Measurements from ENCODE around the gene RNF166. TPM values are rescaled to one million over a fixed set of nuclear protein-coding genes. Genes with fewer than 3 reads are reported as not detected.

RNF166 gene
- total and polyA plus RNA-seq, 2 of the 13 experiments (the other 11 are each of a cell fraction or from before 2014, with no cell fraction given): 21.4 to 23.0 TPM

DNA sequence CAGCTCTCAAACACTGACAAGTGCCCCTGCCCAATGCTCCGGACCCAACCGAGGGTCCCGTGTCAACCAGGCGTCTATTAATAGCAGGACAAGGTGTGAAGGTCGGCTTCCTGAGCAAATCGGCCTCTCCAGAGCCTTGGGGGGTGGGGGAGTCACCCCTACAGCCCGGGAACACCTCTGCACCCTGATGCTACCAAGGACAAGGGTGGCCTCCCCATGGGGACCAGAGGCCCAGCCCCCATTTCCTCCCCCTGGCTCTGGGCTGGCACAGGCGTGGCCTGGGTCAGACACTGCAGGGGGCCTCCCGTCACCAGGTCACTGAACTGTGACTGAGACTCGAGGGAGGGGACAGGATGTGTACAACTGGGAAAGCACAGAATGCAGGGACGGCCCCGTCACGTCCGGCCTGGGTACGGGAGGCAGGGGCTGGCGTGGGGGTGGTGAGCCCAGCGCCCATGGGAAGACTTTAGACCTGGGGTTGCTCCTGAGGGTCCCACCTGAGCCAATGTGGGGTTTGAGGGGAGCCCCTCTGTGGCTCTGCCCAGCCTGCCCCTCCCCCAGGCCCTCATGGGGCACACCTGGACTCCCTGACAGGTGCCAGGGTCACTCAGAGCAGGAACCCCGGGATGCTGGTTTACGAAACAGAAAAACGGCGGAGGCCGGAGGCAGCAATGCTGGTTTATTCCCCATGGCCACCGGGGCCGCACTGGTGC, 54.8 kb downstream of the RNF166 start (continued):
- TF ChIP-seq, protein P1, sequence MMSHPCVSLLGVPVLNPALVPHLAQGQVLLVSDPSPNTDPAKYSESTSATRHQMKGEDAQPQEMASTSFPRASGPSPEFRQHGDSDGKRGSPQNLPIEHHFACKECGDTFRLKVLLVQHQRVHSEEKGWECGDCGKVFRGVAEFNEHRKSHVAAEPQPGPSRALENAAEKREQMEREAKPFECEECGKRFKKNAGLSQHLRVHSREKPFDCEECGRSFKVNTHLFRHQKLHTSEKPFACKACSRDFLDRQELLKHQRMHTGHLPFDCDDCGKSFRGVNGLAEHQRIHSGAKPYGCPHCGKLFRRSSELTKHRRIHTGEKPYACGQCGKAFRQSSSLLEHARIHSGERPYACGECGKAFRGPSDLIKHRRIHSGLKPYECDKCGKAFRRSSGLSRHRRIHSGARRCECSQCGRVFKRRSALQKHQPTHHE (CRISPR knock-in tag; IDR thresholded peaks at IDR 0.05; ENCODE audit: borderline replicate concordance): no peak; the same call in 1 of the 2 replicates
- TF ChIP-seq NCOA1 (CRISPR knock-in tag; IDR thresholded peaks at IDR 0.05) (peak; percentile 9; the same call in 1 of the 2 replicates), ESRRA (CRISPR knock-in tag; IDR thresholded peaks at IDR 0.05; ENCODE audit: low read depth) (peak; percentile 86), ZNF101 (CRISPR knock-in tag; IDR thresholded peaks at IDR 0.05; ENCODE audit: borderline replicate concordance, low read depth) (no peak), ATAD3A (CRISPR knock-in tag; IDR thresholded peaks at IDR 0.05) (no peak), NCOA2 (CRISPR knock-in tag; IDR thresholded peaks at IDR 0.05) (peak; percentile 87), ZBTB38 (CRISPR knock-in tag; IDR thresholded peaks at IDR 0.05) (peak; percentile 97), SMARCC2 (IDR thresholded peaks at IDR 0.05) (no peak), NFIC (IDR thresholded peaks at IDR 0.05; ENCODE audit: low read length) (no peak; the same call in 1 of the 2 replicates), ZNF550 (CRISPR knock-in tag; IDR thresholded peaks at IDR 0.05; ENCODE audit: borderline replicate concordance) (no peak), SOX13 (IDR thresholded peaks at IDR 0.05) (no peak), SOX13 (CRISPR knock-in tag; conservative IDR thresholded peaks at IDR 0.05 in 1 of 2, IDR thresholded peaks at IDR 0.05 in 1 of 2) (peak in 1 of 2 experiments; percentile 72; a peak in 2 of 4 replicates), GFI1 (CRISPR knock-in tag; IDR thresholded peaks at IDR 0.05; ENCODE audit: borderline replicate concordance) (peak; percentile 78), SRY (CRISPR knock-in tag; IDR thresholded peaks at IDR 0.05) (peak; percentile 42; the same call in 1 of the 2 replicates), SOX6 (IDR thresholded peaks at IDR 0.05) (no peak), SOX6 (CRISPR knock-in tag; IDR thresholded peaks at IDR 0.05) (peak; percentile 74)
- TF ChIP-seq, protein P2, sequence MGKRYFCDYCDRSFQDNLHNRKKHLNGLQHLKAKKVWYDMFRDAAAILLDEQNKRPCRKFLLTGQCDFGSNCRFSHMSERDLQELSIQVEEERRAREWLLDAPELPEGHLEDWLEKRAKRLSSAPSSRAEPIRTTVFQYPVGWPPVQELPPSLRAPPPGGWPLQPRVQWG (CRISPR knock-in tag; IDR thresholded peaks at IDR 0.05; ENCODE audit: borderline replicate concordance, low read depth): no peak
- TF ChIP-seq, protein P3, sequence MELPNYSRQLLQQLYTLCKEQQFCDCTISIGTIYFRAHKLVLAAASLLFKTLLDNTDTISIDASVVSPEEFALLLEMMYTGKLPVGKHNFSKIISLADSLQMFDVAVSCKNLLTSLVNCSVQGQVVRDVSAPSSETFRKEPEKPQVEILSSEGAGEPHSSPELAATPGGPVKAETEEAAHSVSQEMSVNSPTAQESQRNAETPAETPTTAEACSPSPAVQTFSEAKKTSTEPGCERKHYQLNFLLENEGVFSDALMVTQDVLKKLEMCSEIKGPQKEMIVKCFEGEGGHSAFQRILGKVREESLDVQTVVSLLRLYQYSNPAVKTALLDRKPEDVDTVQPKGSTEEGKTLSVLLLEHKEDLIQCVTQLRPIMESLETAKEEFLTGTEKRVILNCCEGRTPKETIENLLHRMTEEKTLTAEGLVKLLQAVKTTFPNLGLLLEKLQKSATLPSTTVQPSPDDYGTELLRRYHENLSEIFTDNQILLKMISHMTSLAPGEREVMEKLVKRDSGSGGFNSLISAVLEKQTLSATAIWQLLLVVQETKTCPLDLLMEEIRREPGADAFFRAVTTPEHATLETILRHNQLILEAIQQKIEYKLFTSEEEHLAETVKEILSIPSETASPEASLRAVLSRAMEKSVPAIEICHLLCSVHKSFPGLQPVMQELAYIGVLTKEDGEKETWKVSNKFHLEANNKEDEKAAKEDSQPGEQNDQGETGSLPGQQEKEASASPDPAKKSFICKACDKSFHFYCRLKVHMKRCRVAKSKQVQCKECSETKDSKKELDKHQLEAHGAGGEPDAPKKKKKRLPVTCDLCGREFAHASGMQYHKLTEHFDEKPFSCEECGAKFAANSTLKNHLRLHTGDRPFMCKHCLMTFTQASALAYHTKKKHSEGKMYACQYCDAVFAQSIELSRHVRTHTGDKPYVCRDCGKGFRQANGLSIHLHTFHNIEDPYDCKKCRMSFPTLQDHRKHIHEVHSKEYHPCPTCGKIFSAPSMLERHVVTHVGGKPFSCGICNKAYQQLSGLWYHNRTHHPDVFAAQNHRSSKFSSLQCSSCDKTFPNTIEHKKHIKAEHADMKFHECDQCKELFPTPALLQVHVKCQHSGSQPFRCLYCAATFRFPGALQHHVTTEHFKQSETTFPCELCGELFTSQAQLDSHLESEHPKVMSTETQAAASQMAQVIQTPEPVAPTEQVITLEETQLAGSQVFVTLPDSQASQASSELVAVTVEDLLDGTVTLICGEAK (IDR thresholded peaks at IDR 0.05): no peak; the same call in 1 of the 2 replicates
- TF ChIP-seq, protein P3 (CRISPR knock-in tag; IDR thresholded peaks at IDR 0.05): peak; percentile 36; the same call in 1 of the 2 replicates
